AG10803 (cell line): Measurements from ENCODE around the gene HAPLN1.

Experiments used
- DNase-seq: peaks from one replicate; pipeline ENCODE4 v3.0.0; 2010; ENCODE audit warnings: low read depth
- H3K4me3 ChIP-seq: 2 replicates; pipeline ENCODE4 v1.5.1; 2011; ENCODE audit warnings: mild to moderate bottlenecking, low read length, control low read depth
- CTCF ChIP-seq: conservative IDR thresholded peaks from 2 replicates; pipeline ENCODE4 v1.5.1; 2011; ENCODE audit warnings: mild to moderate bottlenecking, low read length, control low read depth, inconsistent platforms

The HAPLN1 gene

GRCh38 chr5:83718195-83718825 is 2.3 kb downstream of the HAPLN1 start:
- peak; percentile 95 for TF ChIP-seq CTCF
- DNase-seq, result peak; percentile 71

GRCh38 chr5:83715236-83716065 is 5.2 kb downstream of the HAPLN1 start:
- no peak overlapping the region for H3K4me3 ChIP-seq
- TF ChIP-seq CTCF, result no peak
- peak; percentile 53 for DNase-seq

More at GRCh38 chr5:83718195-83718825, 2.3 kb downstream of the HAPLN1 start:
- peak overlapping the region; percentile 25 for H3K4me3 ChIP-seq

GRCh38 chr5:83714810-83715209 is 5.8 kb downstream of the HAPLN1 start:
- DNase-seq, result no peak
- TF ChIP-seq CTCF, result no peak

GRCh38 chr5:83711982-83712601 is 8.6 kb downstream of the HAPLN1 start:
- peak; percentile 36 for DNase-seq
- H3K4me3 ChIP-seq, result no peak overlapping the region
- peak; percentile 78 for TF ChIP-seq CTCF

More at GRCh38 chr5:83714810-83715209, 5.8 kb downstream of the HAPLN1 start:
- H3K4me3 ChIP-seq, result no peak overlapping the region

GRCh38 chr5:83709973-83710372 is 10.7 kb downstream of the HAPLN1 start:
- H3K4me3 ChIP-seq, result no peak overlapping the region
- TF ChIP-seq CTCF, result no peak
- DNase-seq, result no peak

- no peak for TF ChIP-seq CTCF
- H3K4me3 ChIP-seq, result no peak overlapping the region
- DNase-seq, result no peak
Observed at GRCh38 chr5:83708170-83708569, 12.5 kb downstream of the HAPLN1 start.
